ENCODE measurements around the gene RUSC1.

The RUSC1 gene

DNA sequence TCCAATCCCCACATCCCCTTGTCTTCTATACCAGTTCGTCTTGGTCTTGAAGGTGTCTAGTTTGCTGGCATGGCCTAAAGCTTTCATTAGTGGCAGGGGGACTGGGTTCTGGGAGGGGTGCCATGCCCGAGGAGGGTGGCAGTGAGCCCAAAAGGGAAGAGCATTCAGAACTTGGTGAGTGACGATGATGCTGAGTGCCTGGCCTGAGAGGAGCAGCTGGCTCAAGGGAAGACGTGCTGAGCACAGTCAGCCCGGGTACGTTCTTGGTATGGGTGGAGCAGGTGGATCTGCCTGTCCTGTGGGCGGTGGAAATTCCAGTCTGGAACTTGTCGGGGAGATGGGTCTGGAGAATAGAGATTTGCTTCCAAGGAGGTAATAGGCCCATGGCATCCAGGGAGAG is 7.4 kb upstream of the RUSC1 start:
- DNase-seq (ENCODE audit: low spot score): no peak
- in situ Hi-C loops (cut with MboI; ENCODE audit: low pct_unique_long_range_greater_than_20kb, low sequenced_read_pairs, unreplicated experiment): no loop called here
- TF ChIP-seq, protein P1, sequence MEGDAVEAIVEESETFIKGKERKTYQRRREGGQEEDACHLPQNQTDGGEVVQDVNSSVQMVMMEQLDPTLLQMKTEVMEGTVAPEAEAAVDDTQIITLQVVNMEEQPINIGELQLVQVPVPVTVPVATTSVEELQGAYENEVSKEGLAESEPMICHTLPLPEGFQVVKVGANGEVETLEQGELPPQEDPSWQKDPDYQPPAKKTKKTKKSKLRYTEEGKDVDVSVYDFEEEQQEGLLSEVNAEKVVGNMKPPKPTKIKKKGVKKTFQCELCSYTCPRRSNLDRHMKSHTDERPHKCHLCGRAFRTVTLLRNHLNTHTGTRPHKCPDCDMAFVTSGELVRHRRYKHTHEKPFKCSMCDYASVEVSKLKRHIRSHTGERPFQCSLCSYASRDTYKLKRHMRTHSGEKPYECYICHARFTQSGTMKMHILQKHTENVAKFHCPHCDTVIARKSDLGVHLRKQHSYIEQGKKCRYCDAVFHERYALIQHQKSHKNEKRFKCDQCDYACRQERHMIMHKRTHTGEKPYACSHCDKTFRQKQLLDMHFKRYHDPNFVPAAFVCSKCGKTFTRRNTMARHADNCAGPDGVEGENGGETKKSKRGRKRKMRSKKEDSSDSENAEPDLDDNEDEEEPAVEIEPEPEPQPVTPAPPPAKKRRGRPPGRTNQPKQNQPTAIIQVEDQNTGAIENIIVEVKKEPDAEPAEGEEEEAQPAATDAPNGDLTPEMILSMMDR (IDR thresholded peaks at IDR 0.05; ENCODE audit: extremely low read depth, insufficient read depth, missing control alignments): no peak

DNA sequence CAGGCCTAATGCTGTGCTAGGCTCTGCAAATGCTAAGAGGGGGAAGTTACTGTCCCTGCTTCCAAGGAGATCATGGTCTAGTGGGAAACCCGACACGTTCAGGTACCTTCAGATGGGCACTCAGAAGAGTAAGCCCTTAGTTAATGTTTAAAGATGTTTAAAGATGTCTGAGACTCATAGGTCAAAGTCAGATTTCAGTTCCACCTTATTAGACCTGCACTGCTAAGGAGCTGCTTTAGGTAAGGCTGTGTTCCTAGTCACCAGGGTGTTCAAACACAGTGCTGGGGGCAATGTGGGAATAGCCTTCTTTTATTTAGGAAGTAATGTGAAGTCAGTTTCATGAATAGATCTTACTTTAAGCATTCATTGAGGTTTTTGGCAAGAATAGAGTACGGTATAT is 3.8 kb upstream of the RUSC1 start:
- TF ChIP-seq, protein P1 (IDR thresholded peaks at IDR 0.05; ENCODE audit: extremely low read depth, insufficient read depth, missing control alignments): no peak
- in situ Hi-C loops (cut with MboI; ENCODE audit: low pct_unique_long_range_greater_than_20kb, low sequenced_read_pairs, unreplicated experiment): no loop called here
- no peak for DNase-seq (ENCODE audit: low spot score)

DNA sequence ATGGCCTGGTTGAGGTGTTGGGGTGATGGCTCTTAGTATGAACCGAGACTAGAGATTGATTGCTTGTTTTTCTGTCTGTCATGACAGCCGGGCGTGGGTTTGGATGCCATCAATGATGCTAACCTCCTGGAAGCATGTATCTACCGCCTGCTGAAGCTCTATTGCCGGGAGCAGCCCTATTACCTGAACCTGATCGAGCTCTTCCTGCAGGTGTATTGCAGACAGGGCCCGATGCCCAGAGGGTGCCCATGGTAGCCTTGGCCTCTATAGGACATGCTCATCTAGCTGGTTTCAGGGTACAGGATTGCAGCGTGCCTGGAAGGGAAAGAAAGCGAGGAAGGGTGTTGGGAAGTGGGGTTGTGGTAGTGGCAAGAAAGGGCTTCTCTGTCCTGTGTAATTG is 2.6 kb upstream of the RUSC1 start:
- TF ChIP-seq, protein P1 (IDR thresholded peaks at IDR 0.05; ENCODE audit: extremely low read depth, insufficient read depth, missing control alignments): no peak
- in situ Hi-C loops (cut with MboI; ENCODE audit: low pct_unique_long_range_greater_than_20kb, low sequenced_read_pairs, unreplicated experiment): no loop called here
- no peak for DNase-seq (ENCODE audit: low spot score)

DNA sequence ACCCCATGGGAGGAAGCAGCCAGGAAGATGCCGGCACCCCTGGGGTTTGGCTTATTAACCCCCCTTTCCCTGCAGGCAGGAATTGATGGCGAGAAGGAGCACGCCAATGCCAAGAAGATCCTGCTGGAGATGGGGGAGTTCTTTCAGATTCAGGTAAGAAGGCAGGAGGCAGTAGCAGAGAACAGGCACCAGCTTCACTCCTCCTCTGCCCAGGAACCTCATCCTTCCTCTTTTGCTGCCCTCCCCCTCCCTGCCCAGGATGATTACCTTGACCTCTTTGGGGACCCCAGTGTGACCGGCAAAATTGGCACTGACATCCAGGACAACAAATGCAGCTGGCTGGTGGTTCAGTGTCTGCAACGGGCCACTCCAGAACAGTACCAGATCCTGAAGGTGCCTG is 1.2 kb upstream of the RUSC1 start:
- DNase-seq (ENCODE audit: low spot score): no peak
- TF ChIP-seq, protein P1 (IDR thresholded peaks at IDR 0.05; ENCODE audit: extremely low read depth, insufficient read depth, missing control alignments): no peak
- in situ Hi-C loops (cut with MboI; ENCODE audit: low pct_unique_long_range_greater_than_20kb, low sequenced_read_pairs, unreplicated experiment): no loop called here

DNA sequence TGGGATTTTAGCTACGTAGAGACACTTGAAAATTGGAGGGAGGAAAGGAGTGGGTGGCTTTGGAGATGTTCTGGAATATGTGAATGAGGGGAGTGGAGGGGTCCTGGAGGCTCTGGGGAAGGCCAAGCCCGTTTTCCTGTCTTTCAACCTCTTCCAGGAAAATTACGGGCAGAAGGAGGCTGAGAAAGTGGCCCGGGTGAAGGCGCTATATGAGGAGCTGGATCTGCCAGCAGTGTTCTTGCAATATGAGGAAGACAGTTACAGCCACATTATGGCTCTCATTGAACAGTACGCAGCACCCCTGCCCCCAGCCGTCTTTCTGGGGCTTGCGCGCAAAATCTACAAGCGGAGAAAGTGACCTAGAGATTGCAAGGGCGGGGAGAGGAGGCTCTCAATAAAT is 442 bp upstream of the RUSC1 start:
- TF ChIP-seq, protein P1 (IDR thresholded peaks at IDR 0.05; ENCODE audit: extremely low read depth, insufficient read depth, missing control alignments): no peak
- DNase-seq (ENCODE audit: low spot score): no peak

DNA sequence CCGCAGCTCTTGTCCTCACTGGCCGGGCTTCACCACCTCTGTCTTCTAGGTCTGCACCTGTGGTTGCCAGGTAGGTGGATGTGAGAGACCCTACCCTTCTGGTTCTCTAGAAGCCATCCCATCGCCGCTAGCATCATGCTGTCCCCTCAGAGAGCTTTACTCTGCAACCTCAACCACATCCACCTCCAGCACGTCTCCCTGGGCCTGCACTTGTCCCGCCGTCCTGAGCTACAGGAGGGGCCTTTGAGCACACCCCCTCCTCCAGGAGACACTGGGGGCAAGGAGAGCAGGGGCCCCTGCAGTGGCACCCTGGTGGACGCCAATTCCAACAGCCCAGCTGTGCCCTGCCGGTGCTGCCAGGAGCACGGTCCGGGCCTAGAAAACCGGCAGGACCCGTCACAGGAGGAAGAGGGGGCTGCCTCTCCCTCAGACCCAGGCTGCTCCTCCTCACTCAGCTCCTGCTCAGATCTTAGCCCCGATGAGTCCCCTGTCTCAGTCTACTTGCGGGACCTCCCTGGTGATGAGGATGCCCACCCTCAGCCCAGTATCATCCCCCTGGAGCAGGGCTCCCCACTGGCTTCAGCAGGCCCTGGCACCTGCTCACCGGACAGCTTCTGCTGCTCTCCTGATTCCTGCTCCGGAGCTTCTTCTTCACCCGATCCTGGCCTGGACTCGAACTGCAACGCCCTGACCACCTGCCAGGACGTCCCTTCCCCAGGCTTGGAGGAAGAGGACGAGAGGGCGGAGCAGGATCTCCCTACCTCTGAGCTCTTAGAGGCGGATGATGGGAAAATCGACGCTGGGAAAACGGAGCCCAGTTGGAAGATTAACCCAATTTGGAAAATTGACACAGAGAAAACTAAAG is 1.2 kb downstream of the RUSC1 start:
- TF ChIP-seq, protein P1 (IDR thresholded peaks at IDR 0.05; ENCODE audit: extremely low read depth, insufficient read depth, missing control alignments): no peak
- DNase-seq (ENCODE audit: low spot score): no peak
- in situ Hi-C loops (cut with MboI; ENCODE audit: low pct_unique_long_range_greater_than_20kb, low sequenced_read_pairs, unreplicated experiment): no loop called here

More for the DNA sequence above, 442 bp upstream of the RUSC1 start:
- in situ Hi-C loops (cut with MboI; ENCODE audit: low pct_unique_long_range_greater_than_20kb, low sequenced_read_pairs, unreplicated experiment): no loop called here
